Measurements from ENCODE around the gene RABL3. TPM values are rescaled to one million over a fixed set of nuclear protein-coding genes. Genes with fewer than 3 reads are reported as not detected.
"Not testable (repeated sequence)": the region's sequence is repeated elsewhere in the genome, so short reads cannot be mapped to it uniquely, and the experiment has no call there.

RABL3 gene
- total RNA-seq, 1 experiment from 2014 or later = 13.9 TPM

GRCh38 chr3:120640231-120640630 lies 102.1 kb downstream of the RABL3 start:
- Mint-ChIP-seq H3K27me3 (ENCODE audit: insufficient read depth, unreplicated experiment) (no peaks in the 10 kb centered on the region), H3K9me3 (ENCODE audit: unreplicated experiment) (no peaks in the 10 kb centered on the region), H3K36me3 (ENCODE audit: insufficient read depth, unreplicated experiment) (peaks cover 22% of the 10 kb centered on the region), H3K4me1 (ENCODE audit: low read depth, unreplicated experiment) (no peaks in the 10 kb centered on the region), H3K27ac (ENCODE audit: unreplicated experiment) (no peak overlapping the region), H3K4me3 (ENCODE audit: unreplicated experiment) (no peak overlapping the region)
- no TSS peak for BruUV-seq (replicated peaks)
- Histone ChIP-seq H3K36me3 (ENCODE audit: control insufficient read depth, insufficient read depth, low read length) (no peaks in the 10 kb centered on the region; the same call in 1 of the 2 replicates), H3K4me3 (ENCODE audit: low read depth, low read length) (no peak overlapping the region), H3K27me3 (replicated peaks; ENCODE audit: control insufficient read depth, insufficient read depth, low read length) (no peaks in the 10 kb centered on the region), H3K4me1 (no peaks in the 10 kb centered on the region), H3K9me3 (no peaks in the 10 kb centered on the region)
- intact Hi-C loops (cut with micrococcal nuclease; ENCODE audit: unreplicated experiment) = no loop called here
- TF ChIP-seq CTCF (IDR thresholded peaks at IDR 0.05; ENCODE audit: insufficient read depth in 1 of 2, low read depth in 1 of 2, low read length in 1 of 2, severe bottlenecking in 1 of 2, unreplicated experiment in 1 of 2) = no peak
- ChIA-PET CTCF (no interaction called here), POLR2A (no interaction called here)
- no peak for DNase-seq

GRCh38 chr3:120638820-120639219 lies 103.5 kb downstream of the RABL3 start:
- H3K27ac Mint-ChIP-seq (ENCODE audit: unreplicated experiment); DNase-seq; H3K9me3 ChIP-seq; H3K4me1 Mint-ChIP-seq (ENCODE audit: low read depth, unreplicated experiment); H3K27me3 ChIP-seq (replicated peaks; ENCODE audit: control insufficient read depth, insufficient read depth, low read length); BruUV-seq (replicated peaks); CTCF ChIA-PET; H3K4me1 ChIP-seq; H3K36me3 ChIP-seq (ENCODE audit: control insufficient read depth, insufficient read depth, low read length); POLR2A ChIA-PET; H3K9me3 Mint-ChIP-seq (ENCODE audit: unreplicated experiment); H3K4me3 Mint-ChIP-seq (ENCODE audit: unreplicated experiment); H3K27me3 Mint-ChIP-seq (ENCODE audit: insufficient read depth, unreplicated experiment); H3K4me3 ChIP-seq (ENCODE audit: low read depth, low read length); intact Hi-C loops (cut with micrococcal nuclease; ENCODE audit: unreplicated experiment): not testable (repeated sequence)
- H3K36me3 Mint-ChIP-seq (ENCODE audit: insufficient read depth, unreplicated experiment) = peaks cover 14% of the 10 kb centered on the region

- peaks cover under 1% of the 10 kb centered on the region; the same call in 1 of the 2 replicates for H3K36me3 ChIP-seq (ENCODE audit: control insufficient read depth, insufficient read depth, low read length)
- CTCF ChIA-PET = no interaction called here
- H3K4me3 ChIP-seq (ENCODE audit: low read depth, low read length) = no peak overlapping the region
- no peaks in the 10 kb centered on the region for H3K4me1 Mint-ChIP-seq (ENCODE audit: low read depth, unreplicated experiment)
- no peaks in the 10 kb centered on the region for H3K9me3 ChIP-seq
- H3K27me3 ChIP-seq (replicated peaks; ENCODE audit: control insufficient read depth, insufficient read depth, low read length) = no peaks in the 10 kb centered on the region
- no peaks in the 10 kb centered on the region for H3K27me3 Mint-ChIP-seq (ENCODE audit: insufficient read depth, unreplicated experiment)
- BruUV-seq (replicated peaks) = no TSS peak
- no peak overlapping the region for H3K27ac Mint-ChIP-seq (ENCODE audit: unreplicated experiment)
- H3K4me3 Mint-ChIP-seq (ENCODE audit: unreplicated experiment) = no peak overlapping the region
- no peak for DNase-seq
- no peaks in the 10 kb centered on the region for H3K9me3 Mint-ChIP-seq (ENCODE audit: unreplicated experiment)
- POLR2A ChIA-PET = no interaction called here
- TF ChIP-seq CTCF (IDR thresholded peaks at IDR 0.05; ENCODE audit: insufficient read depth in 1 of 2, low read depth in 1 of 2, low read length in 1 of 2, severe bottlenecking in 1 of 2, unreplicated experiment in 1 of 2) = no peak
- no peaks in the 10 kb centered on the region for H3K4me1 ChIP-seq
- intact Hi-C loops (cut with micrococcal nuclease; ENCODE audit: unreplicated experiment) = no loop called here
- peaks cover 14% of the 10 kb centered on the region for H3K36me3 Mint-ChIP-seq (ENCODE audit: insufficient read depth, unreplicated experiment)
Measured at GRCh38 chr3:120637851-120638559, 104.3 kb downstream of the RABL3 start.
